ENCODE data around the gene H2AZ2.
"Not testable (repeated sequence)": the region's sequence is repeated elsewhere in the genome, so short reads cannot be mapped to it uniquely, and the experiment has no call there.

GRCh38 chr7:44870780-44871179 lies 22.9 kb upstream of the H2AZ2 start:
- TF ChIP-seq CTCF, POLR2AphosphoS5 (IDR thresholded peaks at IDR 0.05): not testable (repeated sequence)

Measured in gastroesophageal sphincter (tissue), 3 donors.